Mononuclear cell (primary cell): ENCODE results near the gene FBXL5. TPM values are rescaled to one million over a fixed set of nuclear protein-coding genes. Genes with fewer than 3 reads are reported as not detected.
"Not testable (repeated sequence)": the region's sequence is repeated elsewhere in the genome, so short reads cannot be mapped to it uniquely, and the experiment has no call there.

Source experiments
- H3K27me3 ChIP-seq: 2 replicates; pipeline ENCODE4 v1.6.0; 2011; ENCODE audit warnings: low read length, control low read depth; ENCODE audit not compliant: insufficient read depth
- H3K4me1 ChIP-seq: 2 replicates; pipeline ENCODE4 v1.5.1; 2011; ENCODE audit warnings: mild to moderate bottlenecking, low read length, control low read depth; ENCODE audit not compliant: insufficient read depth
- H3K4me3 ChIP-seq: 2 replicates; pipeline ENCODE4 v1.5.1; 2011; ENCODE audit warnings: mild to moderate bottlenecking, low read length, moderate library complexity
- H3K9me3 ChIP-seq: 2 replicates; pipeline ENCODE4 v1.5.1; 2011; ENCODE audit warnings: low read depth, mild to moderate bottlenecking, control low read depth, low read length
- total RNA-seq: library from RNA; depleted of rRNA; stranded (reverse); fragments of >200 nt; gene quantifications from one replicate; pipeline ENCODE4 v1.2.3, GENCODE V29; 2012

FBXL5 gene
- total RNA-seq, 1 donor: 245 TPM

GRCh38 chr4:15648600-15648999, 6.6 kb downstream of the FBXL5 start:
- no peaks in the 10 kb centered on the region for H3K27me3 ChIP-seq
- H3K4me3 ChIP-seq: no peak overlapping the region
- no peaks in the 10 kb centered on the region for H3K9me3 ChIP-seq
- peaks cover 53% of the 10 kb centered on the region for H3K4me1 ChIP-seq

GRCh38 chr4:15638418-15638817, 16.7 kb downstream of the FBXL5 start:
- peaks cover 6% of the 10 kb centered on the region for H3K4me1 ChIP-seq
- no peak overlapping the region for H3K4me3 ChIP-seq
- no peaks in the 10 kb centered on the region for H3K27me3 ChIP-seq
- no peaks in the 10 kb centered on the region for H3K9me3 ChIP-seq

GRCh38 chr4:15636818-15637217, 18.3 kb downstream of the FBXL5 start:
- Histone ChIP-seq H3K4me3 (no peak overlapping the region), H3K27me3 (no peaks in the 10 kb centered on the region), H3K4me1 (peaks cover 4% of the 10 kb centered on the region), H3K9me3 (no peaks in the 10 kb centered on the region)

GRCh38 chr4:15617407-15617806, 37.8 kb downstream of the FBXL5 start:
- not testable (repeated sequence) for H3K9me3 ChIP-seq, H3K4me1 ChIP-seq, H3K27me3 ChIP-seq, H3K4me3 ChIP-seq

GRCh38 chr4:15614891-15615290, 40.3 kb downstream of the FBXL5 start:
- H3K9me3 ChIP-seq, H3K4me3 ChIP-seq, H3K4me1 ChIP-seq, H3K27me3 ChIP-seq: not testable (repeated sequence)

- Histone ChIP-seq H3K4me1 (peaks cover 3% of the 10 kb centered on the region), H3K27me3 (no peaks in the 10 kb centered on the region), H3K9me3 (no peaks in the 10 kb centered on the region), H3K4me3 (no peak overlapping the region)
Observed at GRCh38 chr4:15612136-15612535, 43.0 kb downstream of the FBXL5 start.

GRCh38 chr4:15610855-15611254, 44.3 kb downstream of the FBXL5 start:
- H3K4me1 ChIP-seq: peaks cover 3% of the 10 kb centered on the region
- H3K4me3 ChIP-seq: no peak overlapping the region
- H3K27me3 ChIP-seq: no peaks in the 10 kb centered on the region
- H3K9me3 ChIP-seq: no peaks in the 10 kb centered on the region

- Histone ChIP-seq H3K9me3 (no peaks in the 10 kb centered on the region), H3K4me3 (no peak overlapping the region), H3K27me3 (no peaks in the 10 kb centered on the region), H3K4me1 (no peaks in the 10 kb centered on the region)
Observed at GRCh38 chr4:15605537-15605936, 49.6 kb downstream of the FBXL5 start.

GRCh38 chr4:15601862-15602261, 53.3 kb downstream of the FBXL5 start:
- no peaks in the 10 kb centered on the region for H3K4me1 ChIP-seq

GRCh38 chr4:15600176-15600575, 55.0 kb downstream of the FBXL5 start:
- H3K9me3 ChIP-seq: no peaks in the 10 kb centered on the region
- H3K4me1 ChIP-seq: no peaks in the 10 kb centered on the region
- no peak overlapping the region for H3K4me3 ChIP-seq
- H3K27me3 ChIP-seq: no peaks in the 10 kb centered on the region

More at GRCh38 chr4:15601862-15602261, 53.3 kb downstream of the FBXL5 start:
- Histone ChIP-seq H3K4me3 (no peak overlapping the region), H3K9me3 (no peaks in the 10 kb centered on the region), H3K27me3 (no peaks in the 10 kb centered on the region)

GRCh38 chr4:15598644-15599043, 56.5 kb downstream of the FBXL5 start:
- Histone ChIP-seq H3K9me3 (no peaks in the 10 kb centered on the region), H3K27me3 (no peaks in the 10 kb centered on the region), H3K4me1 (no peaks in the 10 kb centered on the region), H3K4me3 (no peak overlapping the region)

GRCh38 chr4:15592799-15593198, 62.4 kb downstream of the FBXL5 start:
- H3K27me3 ChIP-seq: no peaks in the 10 kb centered on the region
- no peaks in the 10 kb centered on the region for H3K9me3 ChIP-seq
- H3K4me1 ChIP-seq: no peaks in the 10 kb centered on the region
- H3K4me3 ChIP-seq: no peak overlapping the region

- Histone ChIP-seq H3K27me3 (no peaks in the 10 kb centered on the region), H3K4me3 (no peak overlapping the region), H3K4me1 (peaks cover 8% of the 10 kb centered on the region), H3K9me3 (no peaks in the 10 kb centered on the region)
Observed at GRCh38 chr4:15587649-15588048, 67.5 kb downstream of the FBXL5 start.

GRCh38 chr4:15586066-15586465, 69.1 kb downstream of the FBXL5 start:
- Histone ChIP-seq H3K4me3 (no peak overlapping the region), H3K4me1 (peaks cover 8% of the 10 kb centered on the region), H3K9me3 (no peaks in the 10 kb centered on the region), H3K27me3 (no peaks in the 10 kb centered on the region)

GRCh38 chr4:15585331-15585730, 69.8 kb downstream of the FBXL5 start:
- Histone ChIP-seq H3K4me1 (peaks cover 8% of the 10 kb centered on the region), H3K4me3 (no peak overlapping the region), H3K27me3 (no peaks in the 10 kb centered on the region), H3K9me3 (no peaks in the 10 kb centered on the region)

GRCh38 chr4:15584785-15585184, 70.4 kb downstream of the FBXL5 start:
- H3K27me3 ChIP-seq: no peaks in the 10 kb centered on the region
- no peaks in the 10 kb centered on the region for H3K9me3 ChIP-seq
- H3K4me1 ChIP-seq: peaks cover 8% of the 10 kb centered on the region
- H3K4me3 ChIP-seq: no peak overlapping the region

- no peak overlapping the region for H3K4me3 ChIP-seq
- H3K9me3 ChIP-seq: no peaks in the 10 kb centered on the region
- H3K27me3 ChIP-seq: no peaks in the 10 kb centered on the region
- H3K4me1 ChIP-seq: no peaks in the 10 kb centered on the region
Observed at GRCh38 chr4:15577508-15577907, 77.6 kb downstream of the FBXL5 start.
